Measurements from ENCODE around the gene FSCN2.
"Not testable (repeated sequence)": the region's sequence is repeated elsewhere in the genome, so short reads cannot be mapped to it uniquely, and the experiment has no call there.

The FSCN2 gene

GRCh38 chr17:81580481-81580880 lies 52.3 kb downstream of the FSCN2 start:
- no peak for DNase-seq

GRCh38 chr17:81581758-81582157 lies 53.6 kb downstream of the FSCN2 start:
- no peak for DNase-seq

GRCh38 chr17:81582341-81582740 lies 54.2 kb downstream of the FSCN2 start:
- DNase-seq, result no peak

DNA sequence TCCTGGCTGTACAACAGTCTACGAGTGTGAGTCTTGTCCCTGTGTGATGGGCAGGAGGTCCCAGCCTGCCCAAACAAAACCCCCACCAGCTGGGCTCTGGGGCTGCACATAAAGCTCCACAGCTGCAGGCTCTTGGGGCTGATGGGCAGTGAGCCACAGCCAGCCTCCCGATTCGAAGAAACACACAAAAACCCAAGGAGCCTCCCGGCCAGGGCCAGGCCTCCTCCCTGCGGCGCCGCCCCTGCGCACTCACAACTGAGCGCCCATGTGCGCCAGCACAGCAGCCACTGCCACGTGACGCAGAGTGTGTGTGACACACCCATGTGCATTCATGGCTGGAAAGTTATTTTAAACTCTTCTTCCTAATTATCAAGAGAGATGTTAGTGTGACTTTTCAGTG lies 54.6 kb downstream of the FSCN2 start:
- DNase-seq, result no peak

DNA sequence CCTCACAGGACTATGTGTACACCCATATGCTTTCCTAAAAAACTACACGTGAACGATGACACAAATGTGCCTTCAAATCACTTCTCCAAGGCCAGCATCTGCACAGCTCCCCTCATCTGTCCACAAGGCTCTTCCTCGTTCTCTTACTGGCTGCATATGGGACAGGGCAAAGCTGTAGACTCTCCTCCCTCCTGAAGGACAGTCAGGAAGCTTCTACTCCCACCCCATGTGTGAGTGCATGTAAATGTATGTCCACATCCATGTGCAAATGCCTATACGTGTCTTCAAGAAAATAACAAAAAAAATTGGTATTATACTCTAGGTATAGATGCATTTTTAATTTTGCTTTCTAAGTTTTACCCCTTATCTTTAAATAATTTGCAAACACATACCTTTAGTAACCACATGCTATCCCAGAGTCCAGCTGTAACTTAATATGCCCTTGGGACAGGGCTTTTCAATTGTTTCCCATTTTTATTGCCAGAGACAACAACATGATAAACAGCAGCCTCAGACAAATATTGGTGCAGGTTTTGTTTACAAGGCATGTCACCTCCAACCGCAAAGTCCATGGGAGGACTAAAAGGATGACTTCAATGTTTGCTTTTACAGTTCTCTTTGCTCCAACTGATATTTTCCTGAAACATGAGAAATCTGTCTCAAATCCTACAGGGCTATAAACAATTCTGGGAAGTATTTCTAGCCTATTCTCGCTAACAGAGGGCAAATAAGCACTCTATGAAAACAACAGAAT lies 55.6 kb downstream of the FSCN2 start:
- no peak for DNase-seq

DNA sequence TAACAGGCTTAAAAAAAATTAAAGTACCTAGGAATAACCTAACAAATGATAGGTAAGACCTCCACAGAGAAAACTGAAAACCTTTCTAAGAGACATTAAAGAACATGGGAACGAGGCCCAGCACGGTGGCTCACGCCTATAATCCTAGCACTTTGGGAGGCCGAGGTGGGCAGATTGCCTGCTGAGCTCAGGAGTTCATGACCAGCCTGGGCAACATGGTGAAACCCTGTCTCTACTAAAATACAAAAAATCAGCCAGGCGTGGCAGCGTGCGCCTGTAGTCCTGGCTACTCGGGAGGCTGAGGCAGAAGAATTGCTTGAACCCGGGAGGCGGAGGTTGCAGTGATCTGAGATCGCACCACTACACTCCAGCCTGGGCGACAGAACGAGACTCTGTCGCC lies 56.6 kb downstream of the FSCN2 start:
- DNase-seq, result not testable (repeated sequence)

- no peak for DNase-seq
Measured at GRCh38 chr17:81586096-81586495, 57.9 kb downstream of the FSCN2 start.

Measured in activated CD4-positive, alpha-beta T cell treated with anti-CD3 and anti-CD28 coated beads, Interleukin-10, Interleukin-2, amounts not matched to agents 100 ng/mL and 50 ng/mL, durations not matched to agents 16 hours and 8 hours (primary cell).